Left hindlimb (tissue), 1 donor: ENCODE measurements around the gene ZNF777.
"Not testable (repeated sequence)": the region's sequence is repeated elsewhere in the genome, so short reads cannot be mapped to it uniquely, and the experiment has no call there.

Experiments used
- DNase-seq: peaks from one replicate; pipeline ENCODE4 v3.0.0-alpha.2; 2018

The ZNF777 gene

GRCh38 chr7:149404825-149405224, 56.0 kb downstream of the ZNF777 start:
- no peak for DNase-seq

- no peak for DNase-seq
Measured at GRCh38 chr7:149404396-149404795, 56.5 kb downstream of the ZNF777 start.

GRCh38 chr7:149398195-149398820, 62.6 kb downstream of the ZNF777 start:
- no peak for DNase-seq

GRCh38 chr7:149397470-149398043, 63.3 kb downstream of the ZNF777 start:
- no peak for DNase-seq

- DNase-seq, result not testable (repeated sequence)
Measured at GRCh38 chr7:149388550-149389335, 72.1 kb downstream of the ZNF777 start.

GRCh38 chr7:149386514-149386913, 74.3 kb downstream of the ZNF777 start:
- DNase-seq, result not testable (repeated sequence)

GRCh38 chr7:149385195-149385950, 75.5 kb downstream of the ZNF777 start:
- no peak for DNase-seq
